ENCODE measurements around the gene ABI1. TPM values are rescaled to one million over a fixed set of nuclear protein-coding genes. Genes with fewer than 3 reads are reported as not detected.

ABI1 gene
- total RNA-seq, 1 donor = 57.9 TPM

DNA sequence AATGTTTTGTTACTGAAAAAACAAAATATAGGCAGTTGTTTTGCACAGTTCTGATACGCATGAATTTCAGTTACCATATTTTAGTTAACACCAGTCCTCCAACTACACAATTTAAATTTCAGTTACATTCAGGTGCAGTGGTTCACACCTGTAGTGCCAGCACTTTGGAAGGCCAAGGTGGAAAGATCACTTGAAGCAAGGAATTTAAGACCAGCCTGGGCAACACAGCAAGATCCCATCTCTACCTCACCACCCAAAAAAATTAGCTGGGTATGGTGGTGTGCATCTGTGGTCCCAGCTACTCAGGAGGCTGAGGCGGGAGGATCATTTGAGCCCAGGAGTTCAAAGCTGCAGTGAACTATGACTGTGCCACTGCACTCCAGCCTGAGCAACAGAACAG, 45.3 kb downstream of the ABI1 start:
- no peak for DNase-seq (ENCODE audit: low read depth)
- TF ChIP-seq, protein P1, sequence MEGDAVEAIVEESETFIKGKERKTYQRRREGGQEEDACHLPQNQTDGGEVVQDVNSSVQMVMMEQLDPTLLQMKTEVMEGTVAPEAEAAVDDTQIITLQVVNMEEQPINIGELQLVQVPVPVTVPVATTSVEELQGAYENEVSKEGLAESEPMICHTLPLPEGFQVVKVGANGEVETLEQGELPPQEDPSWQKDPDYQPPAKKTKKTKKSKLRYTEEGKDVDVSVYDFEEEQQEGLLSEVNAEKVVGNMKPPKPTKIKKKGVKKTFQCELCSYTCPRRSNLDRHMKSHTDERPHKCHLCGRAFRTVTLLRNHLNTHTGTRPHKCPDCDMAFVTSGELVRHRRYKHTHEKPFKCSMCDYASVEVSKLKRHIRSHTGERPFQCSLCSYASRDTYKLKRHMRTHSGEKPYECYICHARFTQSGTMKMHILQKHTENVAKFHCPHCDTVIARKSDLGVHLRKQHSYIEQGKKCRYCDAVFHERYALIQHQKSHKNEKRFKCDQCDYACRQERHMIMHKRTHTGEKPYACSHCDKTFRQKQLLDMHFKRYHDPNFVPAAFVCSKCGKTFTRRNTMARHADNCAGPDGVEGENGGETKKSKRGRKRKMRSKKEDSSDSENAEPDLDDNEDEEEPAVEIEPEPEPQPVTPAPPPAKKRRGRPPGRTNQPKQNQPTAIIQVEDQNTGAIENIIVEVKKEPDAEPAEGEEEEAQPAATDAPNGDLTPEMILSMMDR (IDR thresholded peaks at IDR 0.05; ENCODE audit: insufficient read depth, low read depth, low read length) = no peak
- no peak overlapping the region for H3K4me3 ChIP-seq (ENCODE audit: low read depth, low read length)

DNA sequence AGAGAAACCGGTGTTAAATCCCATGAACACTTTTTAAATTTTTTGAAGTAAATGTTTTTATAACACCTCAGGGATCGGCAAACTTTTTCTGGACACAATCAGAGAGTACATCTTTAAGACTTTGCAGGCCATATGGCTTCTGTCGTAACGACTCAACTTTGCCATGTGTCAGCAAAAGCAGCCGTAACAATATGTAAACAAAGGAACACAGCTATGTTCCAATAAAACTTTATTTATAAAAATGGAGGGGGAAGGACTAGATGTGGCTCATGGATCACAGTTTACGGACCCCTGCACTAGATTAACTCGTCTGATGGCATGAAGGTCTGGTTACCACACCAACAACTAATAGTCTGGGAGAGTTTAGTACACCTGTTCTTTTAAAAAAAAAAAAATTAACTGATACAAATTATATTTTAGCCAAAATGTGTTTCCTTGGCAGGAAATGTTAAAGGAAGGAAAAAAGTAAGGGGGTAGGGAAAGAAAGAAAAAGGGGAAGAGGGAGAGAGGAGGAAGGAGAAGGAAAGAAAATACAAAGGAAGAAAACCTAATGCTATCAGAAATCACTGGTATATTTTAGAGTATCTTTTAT, 50.2 kb downstream of the ABI1 start:
- DNase-seq (ENCODE audit: low read depth) = peak; percentile 57
- TF ChIP-seq, protein P1 (IDR thresholded peaks at IDR 0.05; ENCODE audit: insufficient read depth, low read depth, low read length) = no peak
- H3K4me3 ChIP-seq (ENCODE audit: low read depth, low read length) = no peak overlapping the region

DNA sequence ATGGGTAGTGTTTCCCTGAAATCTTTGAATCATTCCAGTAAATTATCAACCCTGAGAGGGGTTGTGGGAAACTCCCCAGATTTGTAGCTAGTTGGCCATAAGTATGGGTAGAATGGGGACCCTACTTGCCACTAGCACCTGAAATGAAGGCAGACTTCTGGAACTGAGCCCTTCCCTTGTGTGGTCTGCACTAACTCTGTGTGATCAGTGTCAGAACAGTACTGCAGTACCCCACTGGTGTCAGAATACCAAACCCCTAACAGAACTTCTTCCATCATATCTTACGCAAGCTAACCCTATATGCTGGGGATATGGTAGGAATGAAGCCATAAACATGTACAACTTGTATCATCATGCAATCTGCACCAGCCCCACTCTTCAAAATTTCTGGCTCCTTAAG, 50.8 kb downstream of the ABI1 start:
- no peak overlapping the region for H3K4me3 ChIP-seq (ENCODE audit: low read depth, low read length)
- DNase-seq (ENCODE audit: low read depth) = no peak
- TF ChIP-seq, protein P1 (IDR thresholded peaks at IDR 0.05; ENCODE audit: insufficient read depth, low read depth, low read length) = no peak

DNA sequence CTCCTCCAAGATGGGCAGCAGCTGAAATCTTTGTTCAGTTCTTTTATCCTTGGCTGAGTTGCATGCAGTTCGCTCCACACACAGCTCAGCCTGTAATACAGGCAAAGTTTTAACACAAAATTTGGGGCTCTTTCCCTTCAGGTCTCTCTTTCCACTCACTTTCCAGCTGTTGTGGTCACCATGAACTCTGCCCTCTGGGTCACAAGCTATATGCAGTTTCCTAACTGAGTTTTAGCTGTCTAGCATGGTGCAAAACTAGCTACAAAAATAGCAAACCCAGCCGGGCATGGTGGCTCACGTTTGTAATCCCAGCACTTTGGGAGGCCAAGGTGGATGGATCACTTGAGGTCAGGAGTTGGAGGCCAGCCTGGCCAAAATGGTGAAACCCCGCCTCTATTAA, 53.2 kb downstream of the ABI1 start:
- no peak for DNase-seq (ENCODE audit: low read depth)
- TF ChIP-seq, protein P1 (IDR thresholded peaks at IDR 0.05; ENCODE audit: insufficient read depth, low read depth, low read length) = no peak
- H3K4me3 ChIP-seq (ENCODE audit: low read depth, low read length) = no peak overlapping the region

DNA sequence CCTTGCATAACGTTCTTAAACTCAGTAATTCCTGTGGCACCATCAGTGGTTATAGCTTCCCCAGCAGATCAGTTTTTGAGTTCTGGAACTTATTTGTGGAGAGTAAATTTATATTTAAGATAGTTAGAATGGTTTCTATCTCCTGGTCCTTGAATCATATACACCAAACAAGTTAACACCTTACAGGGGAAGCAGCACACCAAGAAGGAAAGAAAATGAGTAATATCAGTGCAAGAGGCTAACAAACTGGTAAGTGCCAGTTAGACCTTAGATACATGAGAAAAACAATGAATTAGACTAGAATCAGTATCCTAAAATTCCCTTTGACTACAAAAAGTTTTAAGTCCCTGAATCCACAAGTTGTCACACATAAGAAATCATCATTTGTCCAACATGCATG, 54.2 kb downstream of the ABI1 start:
- DNase-seq (ENCODE audit: low read depth) = no peak
- TF ChIP-seq, protein P1 (IDR thresholded peaks at IDR 0.05; ENCODE audit: insufficient read depth, low read depth, low read length) = no peak
- no peak overlapping the region for H3K4me3 ChIP-seq (ENCODE audit: low read depth, low read length)

DNA sequence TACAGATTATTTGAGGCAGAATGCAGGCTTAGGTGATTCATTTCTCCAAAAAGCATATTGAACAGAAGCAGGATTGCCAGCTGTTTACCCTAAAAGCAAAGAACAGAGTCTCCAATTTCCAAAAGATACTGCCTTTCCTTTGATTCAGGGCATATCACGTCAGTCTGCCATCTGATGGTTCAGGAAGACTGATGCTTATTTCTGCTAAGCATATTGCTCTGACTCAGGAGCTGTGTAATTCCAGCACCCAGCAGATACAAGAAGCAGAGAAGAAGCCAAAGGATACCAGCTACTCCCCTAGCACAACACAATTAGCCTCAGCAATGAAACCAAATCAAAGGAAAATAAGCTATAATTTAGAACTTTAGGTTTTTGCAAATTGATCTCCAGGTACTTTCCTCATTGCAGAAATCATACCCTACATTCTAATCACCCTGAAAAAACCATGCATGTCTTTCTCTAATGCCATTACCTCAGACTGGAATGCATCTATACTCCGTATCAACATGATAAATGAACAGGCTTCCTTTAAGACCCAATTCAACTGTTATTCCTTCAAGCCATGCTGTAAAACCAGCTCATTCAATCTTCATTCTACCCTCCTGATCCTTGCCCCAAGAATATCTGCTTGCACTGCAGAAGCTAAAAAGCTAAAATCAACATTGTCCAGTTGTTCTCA, 55.1 kb downstream of the ABI1 start:
- no peak for DNase-seq (ENCODE audit: low read depth)
- TF ChIP-seq, protein P1 (IDR thresholded peaks at IDR 0.05; ENCODE audit: insufficient read depth, low read depth, low read length) = no peak
- H3K4me3 ChIP-seq (ENCODE audit: low read depth, low read length) = no peak overlapping the region
